Tibial nerve (tissue), 4 donors: ENCODE measurements around the gene PIK3AP1.
"Not testable (repeated sequence)": the region's sequence is repeated elsewhere in the genome, so short reads cannot be mapped to it uniquely, and the experiment has no call there.

Experiments
- CTCF ChIP-seq, 5 experiments: fragments of 200-600 bp in 3 of 5; fragments of 450-650 bp in 2 of 5; sonication (generic) in 3 of 5; IDR thresholded peaks; one replicate each; pipeline ENCODE4 v1.5.1; 2016 to 2019; ENCODE audit warnings: antibody characterized with exemption in 5 of 5, mild to moderate bottlenecking in 3 of 5, moderate library complexity in 2 of 5
- EP300 ChIP-seq, 2 donors: sonication (generic); formaldehyde crosslinking; IDR thresholded peaks; one replicate each; pipeline ENCODE4 v1.6.1; 2017; ENCODE audit warnings: antibody characterized with exemption in 2 of 2, mild to moderate bottlenecking in 1 of 2

GRCh38 chr10:96750316-96750715, 30.0 kb upstream of the PIK3AP1 start:
- not testable (repeated sequence) for TF ChIP-seq CTCF, EP300 (IDR thresholded peaks at IDR 0.05)
